Hepatocyte (in vitro differentiated cells): Measurements from ENCODE around the gene ARHGAP20. TPM values are rescaled to one million over a fixed set of nuclear protein-coding genes. Genes with fewer than 3 reads are reported as not detected.
A peak's percentile ranks its signal among the peaks of the same experiment; 100 is the strongest.

Experiments
- DNase-seq: peaks from one replicate; pipeline ENCODE4 v3.0.0-alpha.2; 2016; ENCODE audit warnings: low spot score
- H2AFZ ChIP-seq: fragments of 200-600 bp; sonication (generic); 2 replicates; pipeline ENCODE4 v1.6.0; 2016; ENCODE audit warnings: antibody characterized with exemption, mild to moderate bottlenecking
- H3K27ac ChIP-seq: fragments of 200-600 bp; sonication (generic); 2 replicates; pipeline ENCODE4 v1.5.1; 2016; ENCODE audit warnings: mild to moderate bottlenecking
- H3K27me3 ChIP-seq: fragments of 200-600 bp; sonication (generic); 2 replicates; pipeline ENCODE4 v1.6.1; 2016
- H3K36me3 ChIP-seq: fragments of 200-600 bp; sonication (generic); replicated peaks from 2 replicates; pipeline ENCODE4 v1.5.1; 2016; ENCODE audit warnings: low read depth; ENCODE audit not compliant: insufficient read depth
- H3K4me1 ChIP-seq: fragments of 200-600 bp; sonication (generic); 2 replicates; pipeline ENCODE4 v1.5.1; 2016; ENCODE audit warnings: mild to moderate bottlenecking, moderate library complexity; ENCODE audit not compliant: insufficient read depth
- H3K4me2 ChIP-seq: fragments of 200-600 bp; sonication (generic); 2 replicates; pipeline ENCODE4 v1.6.0; 2016
- H3K4me3 ChIP-seq: fragments of 200-600 bp; sonication (generic); 2 replicates; pipeline ENCODE4 v1.5.1; 2016; ENCODE audit warnings: mild to moderate bottlenecking
- H3K79me2 ChIP-seq: fragments of 200-600 bp; sonication (generic); 2 replicates; pipeline ENCODE4 v1.6.0; 2017; ENCODE audit warnings: mild to moderate bottlenecking
- H3K9me2 ChIP-seq: fragments of 200-600 bp; sonication (generic); replicated peaks from 2 replicates; pipeline ENCODE4 v1.6.0; 2017; ENCODE audit warnings: mild to moderate bottlenecking; ENCODE audit not compliant: insufficient read depth
- H3K9me3 ChIP-seq: fragments of 200-600 bp; sonication (generic); 2 replicates; pipeline ENCODE4 v1.5.1; 2016; ENCODE audit warnings: low read depth, mild to moderate bottlenecking
- H4K20me1 ChIP-seq: fragments of 200-600 bp; sonication (generic); 2 replicates; pipeline ENCODE4 v1.6.0; 2016; ENCODE audit warnings: mild to moderate bottlenecking; ENCODE audit not compliant: insufficient read depth, poor library complexity, severe bottlenecking
- EZH2 ChIP-seq: fragments of 200-600 bp; sonication (generic); IDR thresholded peaks from 2 replicates; pipeline ENCODE4 v1.6.1; 2016; ENCODE audit warnings: antibody characterized with exemption, mild to moderate bottlenecking, borderline replicate concordance
- EZH2phosphoT487 ChIP-seq: fragments of 200-600 bp; sonication (generic); IDR thresholded peaks from one replicate; pipeline ENCODE4 v1.6.1; 2018; ENCODE audit warnings: antibody characterized with exemption, mild to moderate bottlenecking, low read depth, moderate library complexity; ENCODE audit not compliant: unreplicated experiment, severe bottlenecking
- WGBS: methylation state at CpG from one replicate; pipeline ENCODE4 v1.1.6; 2016; ENCODE audit warnings: low lambda C conversion rate; ENCODE audit errors: missing lambda C conversion rate; 5-methylcytosine and 5-hydroxymethylcytosine counted together
- polyA plus RNA-seq: library from polyadenylated mRNA; unstranded; fragments of >200 nt; fragmentation: Nextera tagmentation; extraction: Ambion mirVana; gene quantifications from 2 replicates; pipeline ENCODE4 v1.2.1, GENCODE V29; 2016
- total RNA-seq: library from RNA; depleted of rRNA; stranded (reverse); fragments of >200 nt; gene quantifications from 2 replicates; pipeline ENCODE4 v1.2.3, GENCODE V29; 2014
- TF ChIP-seq, protein P1 (sequence below): fragments of 200-600 bp; sonication (generic); IDR thresholded peaks from 2 replicates; pipeline ENCODE4 v1.5.1; 2016; ENCODE audit warnings: antibody characterized with exemption, mild to moderate bottlenecking; ENCODE audit not compliant: poor library complexity

The ARHGAP20 gene
- 2.6 and 4.8 TPM in 2 replicates for total RNA-seq
- polyA plus RNA-seq, result 0.79 and 1.3 TPM in 2 replicates

DNA sequence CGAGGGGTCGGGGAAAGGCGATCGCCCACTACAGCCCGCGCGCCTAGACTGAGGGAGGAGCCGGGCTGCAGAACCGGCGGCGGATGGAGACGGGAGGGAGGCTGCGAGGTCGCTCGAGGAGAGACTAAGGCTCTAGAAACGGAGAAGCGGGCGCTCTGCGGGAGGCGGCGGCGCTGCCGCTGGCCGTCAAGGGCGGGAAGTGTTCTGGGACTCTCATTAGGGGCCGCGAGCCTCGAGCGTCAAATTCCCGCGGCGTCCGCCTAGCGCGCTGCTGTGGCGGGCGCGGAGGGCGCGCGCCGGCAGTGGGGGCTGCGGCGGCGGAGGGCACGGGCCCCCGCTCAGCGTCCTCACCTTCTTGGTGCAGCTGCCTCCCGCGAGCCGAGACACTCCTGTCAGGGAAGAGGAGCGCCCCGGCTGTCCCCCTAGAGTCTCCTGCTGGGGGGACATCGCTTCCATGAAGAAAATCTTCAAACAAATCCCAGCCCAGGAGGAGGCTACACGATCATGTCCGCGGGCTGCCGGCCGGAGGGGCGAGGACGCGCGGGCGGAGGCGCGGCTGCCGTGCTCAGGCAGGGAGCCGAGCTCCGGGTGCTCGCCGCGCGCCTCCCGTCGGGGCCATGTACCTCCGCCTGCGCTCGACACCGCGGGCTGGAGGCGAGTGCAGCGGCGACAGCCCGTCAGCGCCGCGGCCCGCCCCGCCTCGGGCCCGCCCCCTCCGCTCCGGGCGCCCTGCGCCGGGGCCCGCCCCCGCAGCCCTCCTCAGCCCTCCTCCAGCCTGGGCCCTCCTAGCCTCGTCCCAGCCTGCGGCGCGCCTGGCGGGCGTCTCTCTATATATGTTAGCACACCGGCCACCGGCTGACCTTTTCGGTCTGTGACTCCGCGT is at the start of gene ARHGAP20:
Gene ARHGAP20 (minus strand): TSS at position 662 of the 883 bp plus-strand sequence. CDS start 206 bp downstream, at position 456.
- TF ChIP-seq EZH2phosphoT487 (no peak), EZH2 (no peak)
- TF ChIP-seq, protein P1, sequence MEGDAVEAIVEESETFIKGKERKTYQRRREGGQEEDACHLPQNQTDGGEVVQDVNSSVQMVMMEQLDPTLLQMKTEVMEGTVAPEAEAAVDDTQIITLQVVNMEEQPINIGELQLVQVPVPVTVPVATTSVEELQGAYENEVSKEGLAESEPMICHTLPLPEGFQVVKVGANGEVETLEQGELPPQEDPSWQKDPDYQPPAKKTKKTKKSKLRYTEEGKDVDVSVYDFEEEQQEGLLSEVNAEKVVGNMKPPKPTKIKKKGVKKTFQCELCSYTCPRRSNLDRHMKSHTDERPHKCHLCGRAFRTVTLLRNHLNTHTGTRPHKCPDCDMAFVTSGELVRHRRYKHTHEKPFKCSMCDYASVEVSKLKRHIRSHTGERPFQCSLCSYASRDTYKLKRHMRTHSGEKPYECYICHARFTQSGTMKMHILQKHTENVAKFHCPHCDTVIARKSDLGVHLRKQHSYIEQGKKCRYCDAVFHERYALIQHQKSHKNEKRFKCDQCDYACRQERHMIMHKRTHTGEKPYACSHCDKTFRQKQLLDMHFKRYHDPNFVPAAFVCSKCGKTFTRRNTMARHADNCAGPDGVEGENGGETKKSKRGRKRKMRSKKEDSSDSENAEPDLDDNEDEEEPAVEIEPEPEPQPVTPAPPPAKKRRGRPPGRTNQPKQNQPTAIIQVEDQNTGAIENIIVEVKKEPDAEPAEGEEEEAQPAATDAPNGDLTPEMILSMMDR, result no peak
- under 1% methylated on average over 77 of the region's 109 CpGs for WGBS
- Histone ChIP-seq H3K36me3 (no peaks in the 10 kb centered on the region), H4K20me1 (no peaks in the 10 kb centered on the region), H3K79me2 (peaks cover 9% of the 10 kb centered on the region), H3K4me3 (peak within 1 kb of the TSS; percentile 81), H3K27ac (no peak within 1 kb of the TSS), H3K4me2 (peak within 1 kb of the TSS; percentile 98), H3K9me2 (no peaks in the 10 kb centered on the region), H3K9me3 (no peaks in the 10 kb centered on the region), H3K4me1 (peaks cover 12% of the 10 kb centered on the region), H2AFZ (peak within 1 kb of the TSS; percentile 83), H3K27me3 (peaks cover 26% of the 10 kb centered on the region)
- DNase-seq, result peak; percentile 87

GRCh38 chr11:110761991-110762390 is 49.8 kb upstream of the ARHGAP20 start:
- Histone ChIP-seq H3K79me2 (no peaks in the 10 kb centered on the region), H3K9me2 (no peaks in the 10 kb centered on the region), H3K4me1 (peaks cover 28% of the 10 kb centered on the region), H3K27me3 (no peaks in the 10 kb centered on the region), H3K27ac (no peak overlapping the region), H3K36me3 (no peaks in the 10 kb centered on the region), H2AFZ (no peak overlapping the region), H3K4me3 (no peak overlapping the region), H3K4me2 (no peak overlapping the region), H4K20me1 (no peaks in the 10 kb centered on the region), H3K9me3 (no peaks in the 10 kb centered on the region)
- TF ChIP-seq, protein P1, result no peak
- no peak for TF ChIP-seq EZH2phosphoT487
- TF ChIP-seq EZH2, result no peak
- 74% methylated on average over 1 of the region's 1 CpG for WGBS
- DNase-seq, result no peak

GRCh38 chr11:110761131-110761530 is 48.9 kb upstream of the ARHGAP20 start:
- Histone ChIP-seq H3K9me2 (no peaks in the 10 kb centered on the region), H3K27ac (no peak overlapping the region), H3K27me3 (no peaks in the 10 kb centered on the region), H3K79me2 (no peaks in the 10 kb centered on the region), H2AFZ (no peak overlapping the region), H3K36me3 (no peaks in the 10 kb centered on the region), H3K9me3 (no peaks in the 10 kb centered on the region), H3K4me2 (no peak overlapping the region), H3K4me1 (peaks cover 28% of the 10 kb centered on the region), H3K4me3 (no peak overlapping the region), H4K20me1 (no peaks in the 10 kb centered on the region)
- TF ChIP-seq, protein P1, result no peak
- no peak for TF ChIP-seq EZH2phosphoT487
- WGBS, result 97% methylated on average over 2 of the region's 2 CpGs
- no peak for DNase-seq
